Esophagus muscularis mucosa (tissue), 3 donors: ENCODE measurements around the gene EYA4.

Experiments
- CTCF ChIP-seq, 3 experiments: fragments of 200-600 bp in 2 of 3; fragments of 450-650 bp in 1 of 3; sonication (generic) in 2 of 3; IDR thresholded peaks; one replicate each; pipeline ENCODE4 v1.5.1; 2017 to 2019; ENCODE audit warnings: antibody characterized with exemption in 3 of 3, mild to moderate bottlenecking in 2 of 3, moderate library complexity in 1 of 3
- POLR2A ChIP-seq: fragments of 450-650 bp; IDR thresholded peaks from one replicate; pipeline ENCODE4 v1.6.1; 2017; ENCODE audit warnings: antibody characterized with exemption, moderate library complexity, mild to moderate bottlenecking, low read depth
- POLR2AphosphoS5 ChIP-seq, 2 donors: sonication (generic); formaldehyde crosslinking; IDR thresholded peaks; one replicate each; pipeline ENCODE4 v1.6.1; 2017; ENCODE audit warnings: antibody characterized with exemption in 2 of 2

- TF ChIP-seq POLR2AphosphoS5 (IDR thresholded peaks at IDR 0.05): no peak
- TF ChIP-seq CTCF (IDR thresholded peaks at IDR 0.05): no peak
- TF ChIP-seq POLR2A: no peak
These were observed 117.5 kb downstream of the EYA4 start for GRCh38 chr6:133358574-133359150.
